ENCODE measurements around the gene TBR1. TPM values are rescaled to one million over a fixed set of nuclear protein-coding genes. Genes with fewer than 3 reads are reported as not detected.

TBR1 gene
- total and polyA plus RNA-seq, 10 of the 15 experiments (the other 5 are each of a cell fraction or from before 2014, with no cell fraction given) = 0.01 TPM; not detected in 9

- Histone ChIP-seq H3K9me3 (replicated peaks; ENCODE audit: control insufficient read depth, insufficient read depth, low read length) (no peaks in the 10 kb centered on the region), H3K27me3 (replicated peaks in 1 of 2; ENCODE audit: control insufficient read depth in 2 of 2, insufficient read depth in 2 of 2, low read length in 1 of 2) (no peaks in the 10 kb centered on the region), H3K4me2 (ENCODE audit: control insufficient read depth, insufficient read depth) (no peak overlapping the region), H3K79me2 (ENCODE audit: control insufficient read depth, insufficient read depth, low read length) (no peaks in the 10 kb centered on the region), H3K9ac (ENCODE audit: control insufficient read depth, insufficient read depth, low read length) (no peak overlapping the region), H3K27ac (ENCODE audit: control insufficient read depth, insufficient read depth) (no peak overlapping the region), H2AFZ (ENCODE audit: control insufficient read depth, low read depth, low read length) (no peak overlapping the region), H4K20me1 (ENCODE audit: control insufficient read depth, insufficient read depth) (no peaks in the 10 kb centered on the region), H3K4me3 (no peak overlapping the region), H3K36me3 (ENCODE audit: control insufficient read depth in 2 of 2, insufficient read depth in 2 of 2, low read length in 1 of 2) (no peaks in the 10 kb centered on the region), H3K4me1 (ENCODE audit: control insufficient read depth, insufficient read depth, low read length) (no peaks in the 10 kb centered on the region)
- in situ Hi-C loops (cut with MboI) (no loop called here), intact Hi-C loops (cut with micrococcal nuclease; ENCODE audit: unreplicated experiment) (no loop called here)
- FAIRE-seq = no peak
- no TSS peak for BruUV-seq (replicated peaks)
- ChIA-PET SMC1A (ENCODE audit: uncharacterized antibody, unreplicated experiment) (interaction anchor here (0.6 kb wide), 1 partner anchor 64 kb away, joined by 3 read pairs; no protein-coding TSS in a partner anchor), POLR2A (no interaction called here), CTCF (no interaction called here), RAD21 (ENCODE audit: unreplicated experiment) (no interaction called here)
- WGBS (ENCODE audit: insufficient coverage, insufficient replicate concordance, low lambda C conversion rate, missing lambda C conversion rate) = 50% methylated on average over 2 of the region's 2 CpGs
- no peak for DNase-seq (ENCODE audit: low read depth, low spot score)
- no peak for ATAC-seq
- TF ChIP-seq, protein P1, sequence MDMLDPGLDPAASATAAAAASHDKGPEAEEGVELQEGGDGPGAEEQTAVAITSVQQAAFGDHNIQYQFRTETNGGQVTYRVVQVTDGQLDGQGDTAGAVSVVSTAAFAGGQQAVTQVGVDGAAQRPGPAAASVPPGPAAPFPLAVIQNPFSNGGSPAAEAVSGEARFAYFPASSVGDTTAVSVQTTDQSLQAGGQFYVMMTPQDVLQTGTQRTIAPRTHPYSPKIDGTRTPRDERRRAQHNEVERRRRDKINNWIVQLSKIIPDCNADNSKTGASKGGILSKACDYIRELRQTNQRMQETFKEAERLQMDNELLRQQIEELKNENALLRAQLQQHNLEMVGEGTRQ (IDR thresholded peaks at IDR 0.05; ENCODE audit: borderline replicate concordance, low read depth, low read length) = no peak
- TF ChIP-seq, protein P2, sequence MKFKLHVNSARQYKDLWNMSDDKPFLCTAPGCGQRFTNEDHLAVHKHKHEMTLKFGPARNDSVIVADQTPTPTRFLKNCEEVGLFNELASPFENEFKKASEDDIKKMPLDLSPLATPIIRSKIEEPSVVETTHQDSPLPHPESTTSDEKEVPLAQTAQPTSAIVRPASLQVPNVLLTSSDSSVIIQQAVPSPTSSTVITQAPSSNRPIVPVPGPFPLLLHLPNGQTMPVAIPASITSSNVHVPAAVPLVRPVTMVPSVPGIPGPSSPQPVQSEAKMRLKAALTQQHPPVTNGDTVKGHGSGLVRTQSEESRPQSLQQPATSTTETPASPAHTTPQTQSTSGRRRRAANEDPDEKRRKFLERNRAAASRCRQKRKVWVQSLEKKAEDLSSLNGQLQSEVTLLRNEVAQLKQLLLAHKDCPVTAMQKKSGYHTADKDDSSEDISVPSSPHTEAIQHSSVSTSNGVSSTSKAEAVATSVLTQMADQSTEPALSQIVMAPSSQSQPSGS (IDR thresholded peaks at IDR 0.05; ENCODE audit: low read length) = no peak
- TF ChIP-seq RAD51 (IDR thresholded peaks at IDR 0.05) (no peak), HDAC2 (IDR thresholded peaks at IDR 0.05) (no peak), CREM (IDR thresholded peaks at IDR 0.05; ENCODE audit: low read depth) (no peak), ATF3 (IDR thresholded peaks at IDR 0.05; ENCODE audit: borderline replicate concordance, extremely low read depth, low read depth, low read length) (no peak), KAT2A (conservative IDR thresholded peaks at IDR 0.05; ENCODE audit: control insufficient read depth, low read depth, low read length) (no peak), FOXM1 (IDR thresholded peaks at IDR 0.05; ENCODE audit: low read depth, low read length) (no peak), CTCF (IDR thresholded peaks at IDR 0.05 in 2 of 3, conservative IDR thresholded peaks at IDR 0.05 in 1 of 3; ENCODE audit: control insufficient read depth in 2 of 3, extremely low read depth in 1 of 3, insufficient read depth in 1 of 3, low read depth in 3 of 3, low read length in 3 of 3) (no peak), NR2C2 (IDR thresholded peaks at IDR 0.05; ENCODE audit: borderline replicate concordance, control insufficient read depth, insufficient read length, low read depth) (no peak)
Observed at GRCh38 chr2:161471631-161472030, 55.5 kb downstream of the TBR1 start.

All from GM12878 (cell line).